Stimulated activated CD8-positive, alpha-beta memory T cell treated with anti-CD3 and anti-CD28 coated beads, Interleukin-12 subunit alpha, Interleukin-12 subunit beta, amount 100 ng/mL, for 24 hours (primary cell): ENCODE measurements around the gene DNAJC5G.
"Not testable (repeated sequence)": the region's sequence is repeated elsewhere in the genome, so short reads cannot be mapped to it uniquely, and the experiment has no call there.

ENCODE experiments used
- DNase-seq: peaks from one replicate; pipeline ENCODE4 v3.0.0-alpha.2; 2020; ENCODE audit errors: extremely low read depth

DNAJC5G gene

GRCh38 chr2:27251766-27252165 is 23.5 kb upstream of the DNAJC5G start:
- no peak for DNase-seq

GRCh38 chr2:27255187-27255586 is 20.0 kb upstream of the DNAJC5G start:
- no peak for DNase-seq

GRCh38 chr2:27255660-27256059 is 19.6 kb upstream of the DNAJC5G start:
- DNase-seq: no peak

GRCh38 chr2:27256855-27257454 is 18.3 kb upstream of the DNAJC5G start:
- DNase-seq: no peak

- no peak for DNase-seq
Measured at GRCh38 chr2:27258051-27258450, 17.2 kb upstream of the DNAJC5G start.

- no peak for DNase-seq
Measured at GRCh38 chr2:27261241-27261925, 13.8 kb upstream of the DNAJC5G start.

GRCh38 chr2:27261926-27262298 is 13.3 kb upstream of the DNAJC5G start:
- no peak for DNase-seq

GRCh38 chr2:27262379-27263286 is 12.6 kb upstream of the DNAJC5G start, which contains the start of gene SLC30A3:
TSS of gene SLC30A3 (minus strand) at chr2:27263047. CDS start at chr2:27262906, 141 bp downstream.
- peak; percentile 42 for DNase-seq

- DNase-seq: no peak
Measured at GRCh38 chr2:27263287-27264252, 11.7 kb upstream of the DNAJC5G start.

GRCh38 chr2:27264253-27264752 is 10.9 kb upstream of the DNAJC5G start:
- DNase-seq: no peak

GRCh38 chr2:27264753-27265535 is 10.3 kb upstream of the DNAJC5G start:
- DNase-seq: peak; percentile 34

- no peak for DNase-seq
Measured at GRCh38 chr2:27265536-27265870, 9.7 kb upstream of the DNAJC5G start.

- not testable (repeated sequence) for DNase-seq
Measured at GRCh38 chr2:27268296-27268695, 6.9 kb upstream of the DNAJC5G start.

GRCh38 chr2:27270131-27270530 is 5.1 kb upstream of the DNAJC5G start:
- no peak for DNase-seq

GRCh38 chr2:27270670-27271069 is 4.6 kb upstream of the DNAJC5G start:
- no peak for DNase-seq

GRCh38 chr2:27271631-27272340 is 3.4 kb upstream of the DNAJC5G start:
- DNase-seq: no peak

- DNase-seq: not testable (repeated sequence)
Measured at GRCh38 chr2:27272537-27273522, 2.4 kb upstream of the DNAJC5G start.

GRCh38 chr2:27278010-27278409 is 2.8 kb downstream of the DNAJC5G start:
- DNase-seq: no peak

GRCh38 chr2:27280826-27281225 is 5.6 kb downstream of the DNAJC5G start:
- no peak for DNase-seq
